HEK293 (cell line): Measurements from ENCODE around the gene SEMA4F.
A peak's percentile ranks its signal among the peaks of the same experiment; 100 is the strongest.

Source experiments
- GLI2 ChIP-seq: fragments of 450-650 bp; formaldehyde crosslinking; IDR thresholded peaks from 2 replicates; pipeline ENCODE4; 2017; ENCODE audit warnings: missing biosample characterization, missing genetic modification characterization, low read depth, borderline replicate concordance
- ZBTB21 ChIP-seq: fragments of 450-650 bp; formaldehyde crosslinking; IDR thresholded peaks from 2 replicates; pipeline ENCODE4 v1.5.1; 2017; ENCODE audit warnings: missing biosample characterization, missing genetic modification characterization
- ZBTB8A ChIP-seq: fragments of 450-650 bp; formaldehyde crosslinking; IDR thresholded peaks from 2 replicates; pipeline ENCODE4 v1.5.1; 2016; ENCODE audit warnings: missing biosample characterization, missing genetic modification characterization
- ZNF19 ChIP-seq: fragments of 450-650 bp; formaldehyde crosslinking; IDR thresholded peaks from 2 replicates; pipeline ENCODE4; 2016; ENCODE audit warnings: missing biosample characterization, missing genetic modification characterization, low read depth
- ZNF214 ChIP-seq: fragments of 450-650 bp; formaldehyde crosslinking; IDR thresholded peaks from 2 replicates; pipeline ENCODE4 v1.5.1; 2017; ENCODE audit warnings: missing biosample characterization, mild to moderate bottlenecking, missing genetic modification characterization, borderline replicate concordance
- ZNF48 ChIP-seq: fragments of 450-650 bp; formaldehyde crosslinking; IDR thresholded peaks from 2 replicates; pipeline ENCODE4 v1.5.1; 2016; ENCODE audit warnings: missing biosample characterization, missing genetic modification characterization
- ZNF510 ChIP-seq: fragments of 450-650 bp; formaldehyde crosslinking; IDR thresholded peaks from 2 replicates; pipeline ENCODE4 v1.5.1; 2018; ENCODE audit warnings: mild to moderate bottlenecking, missing genetic modification characterization, missing biosample characterization; ENCODE audit not compliant: insufficient replicate concordance
- ZNF600 ChIP-seq: fragments of 450-650 bp; formaldehyde crosslinking; IDR thresholded peaks from 2 replicates; pipeline ENCODE4 v1.5.1; 2016; ENCODE audit warnings: missing biosample characterization, missing genetic modification characterization
- ZNF658 ChIP-seq: fragments of 450-650 bp; formaldehyde crosslinking; IDR thresholded peaks from 2 replicates; pipeline ENCODE4; 2016; ENCODE audit warnings: missing biosample characterization, missing genetic modification characterization
- ZNF785 ChIP-seq: fragments of 450-650 bp; formaldehyde crosslinking; IDR thresholded peaks from 2 replicates; pipeline ENCODE4 v1.5.1; 2016; ENCODE audit warnings: missing biosample characterization, missing genetic modification characterization
- ZNF792 ChIP-seq: fragments of 450-650 bp; formaldehyde crosslinking; IDR thresholded peaks from 2 replicates; pipeline ENCODE4 v1.5.1; 2016; ENCODE audit warnings: missing biosample characterization, missing genetic modification characterization
- ZXDB ChIP-seq: fragments of 450-650 bp; formaldehyde crosslinking; IDR thresholded peaks from 2 replicates; pipeline ENCODE4 v1.5.1; 2016; ENCODE audit warnings: missing biosample characterization, missing genetic modification characterization
- TF ChIP-seq, protein P1 (sequence below): fragments of 450-650 bp; formaldehyde crosslinking; IDR thresholded peaks from 2 replicates; pipeline ENCODE4 v1.5.1; 2016; ENCODE audit warnings: missing biosample characterization, missing genetic modification characterization, borderline replicate concordance
- TF ChIP-seq, protein P2 (sequence below): fragments of 450-650 bp; formaldehyde crosslinking; IDR thresholded peaks from 2 replicates; pipeline ENCODE4 v1.5.0; 2017; ENCODE audit warnings: missing biosample characterization, missing genetic modification characterization, borderline replicate concordance
- TF ChIP-seq, protein P3 (sequence below): fragments of 450-650 bp; formaldehyde crosslinking; IDR thresholded peaks from 2 replicates; pipeline ENCODE4 v1.5.1; 2016; ENCODE audit warnings: missing biosample characterization, missing genetic modification characterization
- TF ChIP-seq, protein P4 (sequence below): fragments of 450-650 bp; formaldehyde crosslinking; IDR thresholded peaks from 2 replicates; pipeline ENCODE4 v1.5.1; 2016; ENCODE audit warnings: missing biosample characterization, missing genetic modification characterization
- TF ChIP-seq, protein P5 (sequence below): fragments of 450-650 bp; formaldehyde crosslinking; IDR thresholded peaks from 2 replicates; pipeline ENCODE4 v1.5.1; 2016; ENCODE audit warnings: missing biosample characterization, missing genetic modification characterization
- TF ChIP-seq, protein P6 (sequence below): fragments of 450-650 bp; formaldehyde crosslinking; IDR thresholded peaks from 2 replicates; pipeline ENCODE4 v1.5.1; 2017; ENCODE audit warnings: missing biosample characterization, missing genetic modification characterization
- TF ChIP-seq, protein P7 (sequence below): fragments of 450-650 bp; formaldehyde crosslinking; IDR thresholded peaks from 2 replicates; pipeline ENCODE4 v1.5.1; 2016; ENCODE audit warnings: missing biosample characterization, missing genetic modification characterization, low read depth

The SEMA4F gene

DNA sequence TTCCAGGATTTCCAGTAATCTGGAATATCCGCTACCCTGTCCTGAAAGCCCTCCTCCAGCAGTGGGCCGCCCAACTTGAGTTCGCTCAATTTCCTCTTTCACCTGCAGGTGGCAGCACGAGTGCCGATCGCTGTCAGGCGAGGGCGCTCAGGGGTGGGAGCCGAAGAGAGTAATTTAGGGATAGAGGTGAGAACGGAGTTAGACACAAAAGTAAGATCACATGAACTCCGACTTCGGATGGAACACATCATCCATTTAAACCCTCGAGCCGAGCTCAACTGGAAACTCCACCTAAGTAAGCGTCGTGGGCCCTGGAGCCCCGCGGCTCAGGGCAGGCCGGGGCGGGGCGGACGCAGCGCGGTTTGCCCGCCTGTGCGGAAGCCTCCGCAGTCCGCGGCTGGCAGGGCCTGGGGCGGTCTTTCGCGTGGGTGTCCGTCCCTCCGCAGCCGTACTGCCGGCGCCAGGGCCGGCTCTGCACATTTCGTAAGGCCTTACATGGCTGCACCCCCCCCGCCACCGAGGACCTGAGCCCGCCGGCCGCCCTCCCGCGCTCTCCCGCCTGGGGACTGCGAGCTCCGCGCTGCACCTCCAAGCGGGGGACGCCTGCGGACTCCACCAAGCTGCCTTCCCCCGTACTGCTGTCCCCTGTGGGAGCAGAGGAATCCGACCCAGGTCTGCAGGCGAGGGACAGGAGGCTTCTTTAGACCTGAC lies 61.2 kb downstream of the SEMA4F start (continued):
- TF ChIP-seq, protein P1, sequence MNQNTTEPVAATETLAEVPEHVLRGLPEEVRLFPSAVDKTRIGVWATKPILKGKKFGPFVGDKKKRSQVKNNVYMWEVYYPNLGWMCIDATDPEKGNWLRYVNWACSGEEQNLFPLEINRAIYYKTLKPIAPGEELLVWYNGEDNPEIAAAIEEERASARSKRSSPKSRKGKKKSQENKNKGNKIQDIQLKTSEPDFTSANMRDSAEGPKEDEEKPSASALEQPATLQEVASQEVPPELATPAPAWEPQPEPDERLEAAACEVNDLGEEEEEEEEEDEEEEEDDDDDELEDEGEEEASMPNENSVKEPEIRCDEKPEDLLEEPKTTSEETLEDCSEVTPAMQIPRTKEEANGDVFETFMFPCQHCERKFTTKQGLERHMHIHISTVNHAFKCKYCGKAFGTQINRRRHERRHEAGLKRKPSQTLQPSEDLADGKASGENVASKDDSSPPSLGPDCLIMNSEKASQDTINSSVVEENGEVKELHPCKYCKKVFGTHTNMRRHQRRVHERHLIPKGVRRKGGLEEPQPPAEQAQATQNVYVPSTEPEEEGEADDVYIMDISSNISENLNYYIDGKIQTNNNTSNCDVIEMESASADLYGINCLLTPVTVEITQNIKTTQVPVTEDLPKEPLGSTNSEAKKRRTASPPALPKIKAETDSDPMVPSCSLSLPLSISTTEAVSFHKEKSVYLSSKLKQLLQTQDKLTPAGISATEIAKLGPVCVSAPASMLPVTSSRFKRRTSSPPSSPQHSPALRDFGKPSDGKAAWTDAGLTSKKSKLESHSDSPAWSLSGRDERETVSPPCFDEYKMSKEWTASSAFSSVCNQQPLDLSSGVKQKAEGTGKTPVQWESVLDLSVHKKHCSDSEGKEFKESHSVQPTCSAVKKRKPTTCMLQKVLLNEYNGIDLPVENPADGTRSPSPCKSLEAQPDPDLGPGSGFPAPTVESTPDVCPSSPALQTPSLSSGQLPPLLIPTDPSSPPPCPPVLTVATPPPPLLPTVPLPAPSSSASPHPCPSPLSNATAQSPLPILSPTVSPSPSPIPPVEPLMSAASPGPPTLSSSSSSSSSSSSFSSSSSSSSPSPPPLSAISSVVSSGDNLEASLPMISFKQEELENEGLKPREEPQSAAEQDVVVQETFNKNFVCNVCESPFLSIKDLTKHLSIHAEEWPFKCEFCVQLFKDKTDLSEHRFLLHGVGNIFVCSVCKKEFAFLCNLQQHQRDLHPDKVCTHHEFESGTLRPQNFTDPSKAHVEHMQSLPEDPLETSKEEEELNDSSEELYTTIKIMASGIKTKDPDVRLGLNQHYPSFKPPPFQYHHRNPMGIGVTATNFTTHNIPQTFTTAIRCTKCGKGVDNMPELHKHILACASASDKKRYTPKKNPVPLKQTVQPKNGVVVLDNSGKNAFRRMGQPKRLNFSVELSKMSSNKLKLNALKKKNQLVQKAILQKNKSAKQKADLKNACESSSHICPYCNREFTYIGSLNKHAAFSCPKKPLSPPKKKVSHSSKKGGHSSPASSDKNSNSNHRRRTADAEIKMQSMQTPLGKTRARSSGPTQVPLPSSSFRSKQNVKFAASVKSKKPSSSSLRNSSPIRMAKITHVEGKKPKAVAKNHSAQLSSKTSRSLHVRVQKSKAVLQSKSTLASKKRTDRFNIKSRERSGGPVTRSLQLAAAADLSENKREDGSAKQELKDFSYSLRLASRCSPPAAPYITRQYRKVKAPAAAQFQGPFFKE (tag by site-specific recombination), result no peak
- TF ChIP-seq, protein P2, sequence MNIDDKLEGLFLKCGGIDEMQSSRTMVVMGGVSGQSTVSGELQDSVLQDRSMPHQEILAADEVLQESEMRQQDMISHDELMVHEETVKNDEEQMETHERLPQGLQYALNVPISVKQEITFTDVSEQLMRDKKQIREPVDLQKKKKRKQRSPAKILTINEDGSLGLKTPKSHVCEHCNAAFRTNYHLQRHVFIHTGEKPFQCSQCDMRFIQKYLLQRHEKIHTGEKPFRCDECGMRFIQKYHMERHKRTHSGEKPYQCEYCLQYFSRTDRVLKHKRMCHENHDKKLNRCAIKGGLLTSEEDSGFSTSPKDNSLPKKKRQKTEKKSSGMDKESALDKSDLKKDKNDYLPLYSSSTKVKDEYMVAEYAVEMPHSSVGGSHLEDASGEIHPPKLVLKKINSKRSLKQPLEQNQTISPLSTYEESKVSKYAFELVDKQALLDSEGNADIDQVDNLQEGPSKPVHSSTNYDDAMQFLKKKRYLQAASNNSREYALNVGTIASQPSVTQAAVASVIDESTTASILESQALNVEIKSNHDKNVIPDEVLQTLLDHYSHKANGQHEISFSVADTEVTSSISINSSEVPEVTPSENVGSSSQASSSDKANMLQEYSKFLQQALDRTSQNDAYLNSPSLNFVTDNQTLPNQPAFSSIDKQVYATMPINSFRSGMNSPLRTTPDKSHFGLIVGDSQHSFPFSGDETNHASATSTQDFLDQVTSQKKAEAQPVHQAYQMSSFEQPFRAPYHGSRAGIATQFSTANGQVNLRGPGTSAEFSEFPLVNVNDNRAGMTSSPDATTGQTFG (tag by site-specific recombination), result no peak
- TF ChIP-seq ZBTB21 (tag by site-specific recombination), result no peak
- TF ChIP-seq, protein P3, sequence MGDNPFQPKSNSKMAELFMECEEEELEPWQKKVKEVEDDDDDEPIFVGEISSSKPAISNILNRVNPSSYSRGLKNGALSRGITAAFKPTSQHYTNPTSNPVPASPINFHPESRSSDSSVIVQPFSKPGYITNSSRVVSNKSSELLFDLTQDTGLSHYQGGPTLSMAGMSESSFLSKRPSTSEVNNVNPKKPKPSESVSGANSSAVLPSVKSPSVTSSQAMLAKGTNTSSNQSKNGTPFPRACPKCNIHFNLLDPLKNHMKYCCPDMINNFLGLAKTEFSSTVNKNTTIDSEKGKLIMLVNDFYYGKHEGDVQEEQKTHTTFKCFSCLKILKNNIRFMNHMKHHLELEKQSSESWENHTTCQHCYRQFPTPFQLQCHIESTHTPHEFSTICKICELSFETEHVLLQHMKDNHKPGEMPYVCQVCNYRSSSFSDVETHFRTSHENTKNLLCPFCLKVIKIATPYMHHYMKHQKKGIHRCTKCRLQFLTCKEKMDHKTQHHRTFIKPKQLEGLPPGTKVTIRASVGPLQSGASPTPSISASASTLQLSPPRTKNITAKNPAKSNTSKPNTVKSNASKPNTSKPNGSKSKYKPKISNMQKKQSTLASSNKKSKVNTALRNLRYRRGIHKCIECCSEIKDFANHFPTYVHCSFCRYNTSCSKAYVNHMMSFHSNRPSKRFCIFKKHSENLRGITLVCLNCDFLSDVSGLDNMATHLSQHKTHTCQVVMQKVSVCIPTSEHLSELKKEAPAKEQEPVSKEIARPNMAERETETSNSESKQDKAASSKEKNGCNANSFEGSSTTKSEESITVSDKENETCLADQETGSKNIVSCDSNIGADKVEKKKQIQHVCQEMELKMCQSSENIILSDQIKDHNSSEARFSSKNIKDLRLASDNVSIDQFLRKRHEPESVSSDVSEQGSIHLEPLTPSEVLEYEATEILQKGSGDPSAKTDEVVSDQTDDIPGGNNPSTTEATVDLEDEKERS (tag by site-specific recombination), result no peak
- TF ChIP-seq ZNF658 (tag by site-specific recombination), result no peak
- TF ChIP-seq ZNF600 (tag by site-specific recombination), result peak; percentile 91
- TF ChIP-seq ZNF510 (tag by site-specific recombination), result no peak
- TF ChIP-seq ZNF19 (tag by site-specific recombination), result no peak
- TF ChIP-seq ZNF214 (tag by site-specific recombination), result no peak
- 0 out of 2 replicates have a peak, but pooled peaks have one; percentile 24 for TF ChIP-seq ZXDB (tag by site-specific recombination)
- TF ChIP-seq ZNF48 (tag by site-specific recombination), result no peak
- TF ChIP-seq, protein P4, sequence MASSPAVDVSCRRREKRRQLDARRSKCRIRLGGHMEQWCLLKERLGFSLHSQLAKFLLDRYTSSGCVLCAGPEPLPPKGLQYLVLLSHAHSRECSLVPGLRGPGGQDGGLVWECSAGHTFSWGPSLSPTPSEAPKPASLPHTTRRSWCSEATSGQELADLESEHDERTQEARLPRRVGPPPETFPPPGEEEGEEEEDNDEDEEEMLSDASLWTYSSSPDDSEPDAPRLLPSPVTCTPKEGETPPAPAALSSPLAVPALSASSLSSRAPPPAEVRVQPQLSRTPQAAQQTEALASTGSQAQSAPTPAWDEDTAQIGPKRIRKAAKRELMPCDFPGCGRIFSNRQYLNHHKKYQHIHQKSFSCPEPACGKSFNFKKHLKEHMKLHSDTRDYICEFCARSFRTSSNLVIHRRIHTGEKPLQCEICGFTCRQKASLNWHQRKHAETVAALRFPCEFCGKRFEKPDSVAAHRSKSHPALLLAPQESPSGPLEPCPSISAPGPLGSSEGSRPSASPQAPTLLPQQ, result peak; percentile 59; the same call in 1 of the 2 replicates
- TF ChIP-seq, protein P5, sequence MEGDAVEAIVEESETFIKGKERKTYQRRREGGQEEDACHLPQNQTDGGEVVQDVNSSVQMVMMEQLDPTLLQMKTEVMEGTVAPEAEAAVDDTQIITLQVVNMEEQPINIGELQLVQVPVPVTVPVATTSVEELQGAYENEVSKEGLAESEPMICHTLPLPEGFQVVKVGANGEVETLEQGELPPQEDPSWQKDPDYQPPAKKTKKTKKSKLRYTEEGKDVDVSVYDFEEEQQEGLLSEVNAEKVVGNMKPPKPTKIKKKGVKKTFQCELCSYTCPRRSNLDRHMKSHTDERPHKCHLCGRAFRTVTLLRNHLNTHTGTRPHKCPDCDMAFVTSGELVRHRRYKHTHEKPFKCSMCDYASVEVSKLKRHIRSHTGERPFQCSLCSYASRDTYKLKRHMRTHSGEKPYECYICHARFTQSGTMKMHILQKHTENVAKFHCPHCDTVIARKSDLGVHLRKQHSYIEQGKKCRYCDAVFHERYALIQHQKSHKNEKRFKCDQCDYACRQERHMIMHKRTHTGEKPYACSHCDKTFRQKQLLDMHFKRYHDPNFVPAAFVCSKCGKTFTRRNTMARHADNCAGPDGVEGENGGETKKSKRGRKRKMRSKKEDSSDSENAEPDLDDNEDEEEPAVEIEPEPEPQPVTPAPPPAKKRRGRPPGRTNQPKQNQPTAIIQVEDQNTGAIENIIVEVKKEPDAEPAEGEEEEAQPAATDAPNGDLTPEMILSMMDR, result peak; percentile 95
- TF ChIP-seq GLI2, result no peak
- TF ChIP-seq, protein P6, sequence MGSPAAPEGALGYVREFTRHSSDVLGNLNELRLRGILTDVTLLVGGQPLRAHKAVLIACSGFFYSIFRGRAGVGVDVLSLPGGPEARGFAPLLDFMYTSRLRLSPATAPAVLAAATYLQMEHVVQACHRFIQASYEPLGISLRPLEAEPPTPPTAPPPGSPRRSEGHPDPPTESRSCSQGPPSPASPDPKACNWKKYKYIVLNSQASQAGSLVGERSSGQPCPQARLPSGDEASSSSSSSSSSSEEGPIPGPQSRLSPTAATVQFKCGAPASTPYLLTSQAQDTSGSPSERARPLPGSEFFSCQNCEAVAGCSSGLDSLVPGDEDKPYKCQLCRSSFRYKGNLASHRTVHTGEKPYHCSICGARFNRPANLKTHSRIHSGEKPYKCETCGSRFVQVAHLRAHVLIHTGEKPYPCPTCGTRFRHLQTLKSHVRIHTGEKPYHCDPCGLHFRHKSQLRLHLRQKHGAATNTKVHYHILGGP (tag by site-specific recombination), result no peak
- TF ChIP-seq ZBTB8A, result peak; percentile 53; the same call in 1 of the 2 replicates
- TF ChIP-seq ZNF785 (tag by site-specific recombination), result 0 out of 2 replicates have a peak, but pooled peaks have one; percentile 32
- no peak for TF ChIP-seq ZNF792 (tag by site-specific recombination)
- TF ChIP-seq, protein P7, sequence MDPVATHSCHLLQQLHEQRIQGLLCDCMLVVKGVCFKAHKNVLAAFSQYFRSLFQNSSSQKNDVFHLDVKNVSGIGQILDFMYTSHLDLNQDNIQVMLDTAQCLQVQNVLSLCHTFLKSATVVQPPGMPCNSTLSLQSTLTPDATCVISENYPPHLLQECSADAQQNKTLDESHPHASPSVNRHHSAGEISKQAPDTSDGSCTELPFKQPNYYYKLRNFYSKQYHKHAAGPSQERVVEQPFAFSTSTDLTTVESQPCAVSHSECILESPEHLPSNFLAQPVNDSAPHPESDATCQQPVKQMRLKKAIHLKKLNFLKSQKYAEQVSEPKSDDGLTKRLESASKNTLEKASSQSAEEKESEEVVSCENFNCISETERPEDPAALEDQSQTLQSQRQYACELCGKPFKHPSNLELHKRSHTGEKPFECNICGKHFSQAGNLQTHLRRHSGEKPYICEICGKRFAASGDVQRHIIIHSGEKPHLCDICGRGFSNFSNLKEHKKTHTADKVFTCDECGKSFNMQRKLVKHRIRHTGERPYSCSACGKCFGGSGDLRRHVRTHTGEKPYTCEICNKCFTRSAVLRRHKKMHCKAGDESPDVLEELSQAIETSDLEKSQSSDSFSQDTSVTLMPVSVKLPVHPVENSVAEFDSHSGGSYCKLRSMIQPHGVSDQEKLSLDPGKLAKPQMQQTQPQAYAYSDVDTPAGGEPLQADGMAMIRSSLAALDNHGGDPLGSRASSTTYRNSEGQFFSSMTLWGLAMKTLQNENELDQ (tag by site-specific recombination), result no peak
